IPS-NIHi7 (cell line): ENCODE results near the gene PPP4R4.
A peak's percentile ranks its signal among the peaks of the same experiment; 100 is the strongest.

ENCODE experiments used
- DNase-seq: peaks from one replicate; pipeline ENCODE4 v3.0.0; 2012; ENCODE audit warnings: mixed read lengths; ENCODE audit errors: extremely low spot score

The PPP4R4 gene

GRCh38 chr14:94306047-94306978 is 132.2 kb downstream of the PPP4R4 start:
- no peak for DNase-seq

DNA sequence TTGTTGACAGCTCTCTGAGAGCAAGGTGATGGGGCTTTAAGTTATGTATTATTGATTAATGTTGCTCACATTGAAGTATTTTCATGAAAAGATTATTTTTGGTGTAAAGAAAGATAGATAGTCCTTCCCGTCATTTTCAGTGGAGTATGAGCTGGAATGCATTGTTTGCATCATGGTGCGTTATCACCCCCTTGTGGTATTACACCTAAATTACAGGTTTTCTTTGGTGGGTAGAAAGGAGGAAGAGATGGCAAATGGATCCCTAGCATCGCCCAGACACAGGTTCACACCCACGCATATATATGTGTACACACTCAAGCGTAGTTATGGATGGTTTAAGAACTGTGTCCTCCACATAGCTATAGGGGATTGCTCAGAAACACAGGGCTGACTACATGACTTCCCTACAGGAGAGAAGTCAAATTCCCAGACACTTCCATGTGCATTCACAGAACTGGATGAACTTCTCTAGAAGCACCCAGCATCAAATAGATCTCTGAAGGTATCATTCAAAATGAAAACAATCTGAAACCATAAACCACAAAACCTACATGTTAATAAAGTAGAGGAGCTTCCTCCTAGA is 133.4 kb downstream of the PPP4R4 start:
- DNase-seq, result peak; percentile 72

DNA sequence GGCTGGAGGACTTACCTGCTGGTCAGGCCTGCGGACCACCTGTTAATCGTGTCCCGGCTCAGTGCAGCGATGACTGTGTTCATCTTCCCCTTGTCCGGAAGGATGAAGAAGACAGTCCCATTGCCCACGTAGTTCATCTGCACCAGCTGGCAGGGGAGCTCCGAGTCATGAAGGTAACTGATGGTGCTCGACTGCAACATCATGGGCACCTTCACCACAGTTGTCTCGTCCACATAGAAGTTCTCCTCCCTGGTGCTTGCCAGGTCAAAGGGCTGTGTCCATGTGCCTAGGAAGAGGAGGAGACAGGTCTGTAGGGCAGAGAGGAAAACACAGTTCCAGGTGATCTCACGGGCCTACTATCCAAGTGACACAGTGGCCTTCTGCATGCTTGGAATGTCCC is 135.6 kb downstream of the PPP4R4 start:
- DNase-seq, result no peak

- no peak for DNase-seq
These were observed 136.1 kb downstream of the PPP4R4 start for GRCh38 chr14:94310248-94310647.

DNA sequence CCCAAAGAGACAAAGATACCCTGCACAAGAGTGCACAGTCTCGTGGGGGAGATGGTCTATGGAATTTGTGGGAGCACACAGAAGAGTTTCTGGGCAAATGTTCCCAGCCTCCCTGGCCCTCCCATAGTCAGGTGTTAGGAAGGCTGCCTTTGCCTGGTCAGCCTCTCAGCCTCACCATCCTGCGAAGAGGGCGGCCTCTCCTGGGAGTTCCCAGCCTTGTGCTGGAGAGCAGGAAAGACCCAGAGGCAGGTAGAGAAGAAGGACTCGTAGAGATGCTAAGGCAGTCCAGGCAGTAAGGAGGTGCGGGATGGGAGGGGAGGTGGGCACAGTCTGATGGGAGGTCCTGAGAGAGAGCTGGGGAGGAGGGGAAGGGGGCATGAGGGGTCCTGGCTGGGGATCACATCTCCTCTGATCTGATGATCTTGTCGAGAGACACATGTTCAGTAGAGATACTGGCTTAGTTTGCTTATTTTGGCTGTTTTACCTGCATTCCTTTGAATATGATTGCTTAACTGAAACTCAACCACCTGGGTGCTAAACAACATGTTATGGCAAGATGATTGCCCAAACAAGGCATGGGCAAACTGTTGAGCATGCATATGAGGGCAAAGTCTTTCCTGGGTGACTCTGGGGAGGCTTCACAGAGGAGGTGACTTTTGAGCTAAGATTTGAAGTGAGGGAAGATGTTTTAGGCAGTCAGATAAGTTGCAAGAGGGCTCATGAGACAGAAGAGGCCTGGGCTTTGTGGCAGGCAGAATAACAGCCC is 138.5 kb downstream of the PPP4R4 start:
- DNase-seq, result no peak

DNA sequence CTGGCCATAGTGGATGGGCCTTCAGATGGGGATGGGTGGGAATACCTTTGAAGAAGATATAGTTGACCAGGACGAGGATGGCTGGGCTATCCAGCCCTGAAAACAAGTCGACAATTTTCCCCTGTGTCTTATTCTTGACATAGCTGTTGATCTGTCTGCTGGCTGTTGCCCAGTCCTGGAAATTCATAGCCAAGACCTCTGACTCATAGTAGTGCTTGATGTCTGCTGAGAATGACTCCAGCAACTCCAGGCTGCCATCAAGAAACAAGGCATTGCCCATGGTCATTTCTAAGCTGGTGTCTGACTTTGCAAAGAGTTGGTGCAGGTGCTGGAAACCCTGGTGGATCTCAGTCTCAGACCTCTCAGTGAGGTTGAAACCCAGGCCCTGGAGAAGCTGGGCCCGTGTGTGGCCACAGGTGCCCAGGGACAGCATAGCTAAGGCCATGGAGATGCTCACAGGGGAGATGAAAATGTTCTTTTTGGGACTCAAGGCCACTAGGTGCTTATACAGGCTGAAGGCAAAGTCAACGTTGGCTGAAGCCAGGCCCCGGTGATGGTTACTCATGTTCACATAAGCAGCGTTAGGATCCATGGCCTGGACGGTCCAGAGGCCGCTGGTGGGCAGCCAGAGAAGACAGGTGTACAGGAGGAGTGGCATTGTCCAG is 140.0 kb downstream of the PPP4R4 start:
- no peak for DNase-seq

- no peak for DNase-seq
These were observed 140.8 kb downstream of the PPP4R4 start for GRCh38 chr14:94314890-94315289.

DNA sequence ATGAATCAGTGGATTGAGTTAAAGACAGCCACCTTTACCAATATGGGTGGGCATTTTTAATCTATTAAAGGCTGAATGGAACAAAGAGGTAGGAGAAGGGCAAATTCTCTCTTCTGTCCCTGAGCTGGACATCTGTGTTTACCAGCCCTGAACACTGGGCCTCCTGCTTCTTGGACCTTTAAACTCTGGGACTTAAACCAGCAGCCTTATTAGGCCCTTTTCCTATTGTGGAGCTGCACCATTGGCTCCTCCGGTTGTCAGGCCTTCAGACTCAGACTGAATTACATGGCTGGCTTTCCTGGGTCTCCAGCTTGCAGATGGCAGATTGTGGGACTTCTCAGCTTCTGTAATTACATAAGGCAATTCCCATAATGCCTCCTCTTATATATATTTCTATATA is 142.6 kb downstream of the PPP4R4 start:
- DNase-seq, result no peak

DNA sequence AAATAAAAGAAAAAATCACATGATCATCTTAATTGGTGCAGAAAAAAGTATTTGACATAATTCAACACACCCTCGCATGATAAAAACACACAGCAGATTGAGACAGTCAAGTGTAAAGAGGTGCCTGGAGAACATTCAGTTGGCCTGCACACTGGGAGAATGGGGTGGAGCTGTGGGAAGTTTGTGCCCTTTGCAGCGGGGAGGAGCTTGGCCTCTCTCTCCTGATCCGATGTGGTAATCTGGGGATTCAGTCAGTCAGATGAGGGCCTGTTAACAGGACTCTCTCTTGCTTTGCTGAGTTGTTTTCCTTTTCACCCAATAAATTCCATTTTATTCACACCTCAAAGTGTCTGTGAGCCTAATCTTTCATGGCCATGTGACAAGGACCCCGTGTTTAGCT is 143.1 kb downstream of the PPP4R4 start:
- no peak for DNase-seq

DNA sequence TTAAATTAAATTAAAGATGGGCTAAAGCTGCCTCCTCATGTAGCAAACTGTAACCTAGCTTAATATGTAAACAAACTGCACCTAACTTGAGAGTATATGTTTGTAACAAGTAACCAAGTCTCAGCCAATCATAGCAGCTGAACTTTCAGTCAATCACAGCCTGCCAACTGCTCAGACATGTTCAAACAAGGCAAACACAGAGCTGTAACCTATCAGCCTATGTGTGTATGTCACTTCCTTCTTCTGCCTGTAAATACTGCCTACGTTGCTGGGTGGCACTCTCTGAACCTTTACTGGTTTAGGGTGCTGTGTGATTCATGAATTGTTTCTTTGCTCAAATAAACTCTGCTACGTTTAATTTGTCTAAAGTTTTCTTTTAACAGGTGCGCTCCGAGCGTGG is 146.1 kb downstream of the PPP4R4 start:
- DNase-seq, result no peak

GRCh38 chr14:94321421-94322271 is 147.5 kb downstream of the PPP4R4 start:
- no peak for DNase-seq

- no peak for DNase-seq
These were observed 148.8 kb downstream of the PPP4R4 start, which contains the start of gene SERPINA6 for GRCh38 chr14:94322648-94323570. TSS of gene SERPINA6 (minus strand) at chr14:94323336. CDS start at chr14:94314648, 8,688 bp downstream.

DNA sequence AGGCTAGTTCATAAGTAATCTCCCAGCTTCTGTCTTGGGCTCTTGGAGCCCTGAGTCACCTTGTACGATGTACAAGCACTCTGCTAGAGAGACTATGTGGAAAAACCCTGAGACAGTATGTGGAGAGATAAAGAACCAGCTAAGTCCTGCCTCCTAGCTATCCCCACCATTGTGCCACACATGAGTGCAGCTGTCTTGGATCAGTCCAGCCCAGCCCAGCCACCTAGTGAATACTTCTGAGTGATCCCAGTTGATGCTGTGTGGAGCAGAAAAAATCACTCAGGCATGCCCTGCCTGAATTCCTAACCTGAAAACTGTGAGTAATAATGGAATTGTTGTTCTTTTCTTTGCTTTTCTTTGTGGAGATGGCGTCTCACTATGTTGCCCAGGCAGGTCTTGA is 154.1 kb downstream of the PPP4R4 start:
- no peak for DNase-seq
